WI38 (cell line): Measurements from ENCODE around the gene GAB2.
"Not testable (repeated sequence)": the region's sequence is repeated elsewhere in the genome, so short reads cannot be mapped to it uniquely, and the experiment has no call there.

Experiments used
- H3K4me3 ChIP-seq: 2 replicates; pipeline ENCODE4 v1.5.1; 2011; ENCODE audit warnings: low read depth, mild to moderate bottlenecking, control low read depth, low read length
- CTCF ChIP-seq: IDR thresholded peaks from 2 replicates; pipeline ENCODE4 v1.5.1; 2012; ENCODE audit warnings: low read depth, mild to moderate bottlenecking, control low read depth, low read length

Gene GAB2

GRCh38 chr11:78277314-78277994, 140.2 kb downstream of the GAB2 start:
- no peak overlapping the region for H3K4me3 ChIP-seq
- no peak for TF ChIP-seq CTCF

- TF ChIP-seq CTCF: no peak
- H3K4me3 ChIP-seq: no peak overlapping the region
Measured at GRCh38 chr11:78276311-78276710, 141.3 kb downstream of the GAB2 start.

DNA sequence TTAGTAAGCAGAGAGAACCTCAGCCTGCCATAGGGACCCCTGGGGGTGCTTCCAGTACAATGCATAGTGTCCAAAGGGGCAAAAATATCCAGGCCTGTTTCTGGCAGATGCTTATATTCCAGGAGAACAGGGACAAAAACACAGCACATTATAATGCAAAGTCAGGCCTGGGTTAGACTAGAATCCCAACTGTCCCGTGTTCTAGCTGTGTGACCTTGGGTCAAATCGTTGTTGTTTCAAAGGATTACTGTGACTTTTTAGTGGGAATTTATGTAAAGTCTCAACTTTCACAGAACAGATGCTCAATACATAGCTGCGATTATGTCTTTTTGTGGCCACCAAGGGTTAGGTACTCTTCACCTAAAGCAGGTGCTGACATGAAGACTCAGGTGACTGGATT, 142.9 kb downstream of the GAB2 start:
- H3K4me3 ChIP-seq: no peak overlapping the region
- no peak for TF ChIP-seq CTCF

- not testable (repeated sequence) for H3K4me3 ChIP-seq
Measured at GRCh38 chr11:78272625-78273269, 144.9 kb downstream of the GAB2 start.

GRCh38 chr11:78271801-78272200, 145.8 kb downstream of the GAB2 start:
- not testable (repeated sequence) for H3K4me3 ChIP-seq

DNA sequence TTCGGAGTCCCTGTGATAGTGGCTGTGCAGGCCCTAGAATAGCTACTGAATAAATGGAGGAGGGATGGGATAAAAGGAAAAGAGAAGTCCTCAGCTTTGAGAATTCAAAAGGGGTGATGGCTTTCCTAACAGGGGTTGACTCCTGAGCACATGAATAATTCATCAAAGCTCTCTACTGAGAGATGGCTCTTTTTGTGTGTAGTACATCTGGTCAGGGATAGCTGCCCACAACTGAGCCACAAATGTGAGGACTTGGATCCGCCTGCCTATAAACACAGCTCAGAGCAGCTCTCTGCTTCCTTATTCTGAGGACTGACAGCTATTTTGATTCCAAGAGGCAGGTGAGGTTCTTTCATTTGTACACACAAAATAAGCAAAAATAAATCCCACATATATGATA, 146.6 kb downstream of the GAB2 start:
- no peak overlapping the region for H3K4me3 ChIP-seq
- TF ChIP-seq CTCF: no peak

- TF ChIP-seq CTCF: no peak
Measured at GRCh38 chr11:78269806-78270205, 147.8 kb downstream of the GAB2 start.

DNA sequence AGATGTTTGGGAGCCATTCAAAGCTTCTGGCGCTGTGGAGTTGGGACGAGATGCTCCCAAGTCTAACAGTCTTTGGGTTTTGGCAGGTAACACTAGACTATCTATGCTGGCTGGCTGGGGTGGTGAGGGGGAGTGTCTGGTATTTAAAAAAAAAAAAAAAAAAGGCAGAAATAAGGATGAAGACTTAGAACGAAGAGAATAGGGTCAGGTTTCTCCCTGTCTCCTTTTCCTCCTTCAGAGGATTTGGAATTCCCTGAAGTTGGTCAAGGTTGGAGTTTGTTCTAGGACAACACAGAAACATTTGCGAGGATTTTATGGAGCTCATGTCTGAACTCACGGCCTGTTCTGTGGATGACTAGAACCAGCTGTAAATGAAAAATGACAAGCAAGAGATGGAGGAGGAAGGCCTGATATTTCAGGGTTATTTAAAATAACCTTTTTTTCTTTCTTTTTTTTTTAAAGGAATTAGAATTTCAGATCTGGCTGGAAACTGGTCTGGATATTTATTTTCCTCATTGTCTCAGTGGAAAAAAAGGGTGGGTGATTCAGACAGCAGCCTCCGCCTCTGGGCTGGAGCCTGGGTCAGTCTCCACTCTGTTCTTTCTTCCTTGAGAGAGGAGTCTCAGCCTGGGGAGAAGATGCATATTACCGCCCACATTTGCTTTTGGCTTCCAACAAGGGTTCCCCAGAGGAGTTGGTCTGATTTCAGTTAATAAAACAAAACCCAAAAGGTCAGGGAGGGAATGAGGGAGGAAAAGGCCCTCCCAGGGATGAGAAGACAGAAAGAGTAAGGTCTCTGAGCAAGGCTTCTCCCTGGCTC, 148.8 kb downstream of the GAB2 start:
- no peak overlapping the region for H3K4me3 ChIP-seq
- TF ChIP-seq CTCF: no peak

More at GRCh38 chr11:78269806-78270205, 147.8 kb downstream of the GAB2 start:
- no peak overlapping the region for H3K4me3 ChIP-seq
